ENCODE data around the gene CARHSP1.
"Not testable (repeated sequence)": the region's sequence is repeated elsewhere in the genome, so short reads cannot be mapped to it uniquely, and the experiment has no call there.

Gene CARHSP1

DNA sequence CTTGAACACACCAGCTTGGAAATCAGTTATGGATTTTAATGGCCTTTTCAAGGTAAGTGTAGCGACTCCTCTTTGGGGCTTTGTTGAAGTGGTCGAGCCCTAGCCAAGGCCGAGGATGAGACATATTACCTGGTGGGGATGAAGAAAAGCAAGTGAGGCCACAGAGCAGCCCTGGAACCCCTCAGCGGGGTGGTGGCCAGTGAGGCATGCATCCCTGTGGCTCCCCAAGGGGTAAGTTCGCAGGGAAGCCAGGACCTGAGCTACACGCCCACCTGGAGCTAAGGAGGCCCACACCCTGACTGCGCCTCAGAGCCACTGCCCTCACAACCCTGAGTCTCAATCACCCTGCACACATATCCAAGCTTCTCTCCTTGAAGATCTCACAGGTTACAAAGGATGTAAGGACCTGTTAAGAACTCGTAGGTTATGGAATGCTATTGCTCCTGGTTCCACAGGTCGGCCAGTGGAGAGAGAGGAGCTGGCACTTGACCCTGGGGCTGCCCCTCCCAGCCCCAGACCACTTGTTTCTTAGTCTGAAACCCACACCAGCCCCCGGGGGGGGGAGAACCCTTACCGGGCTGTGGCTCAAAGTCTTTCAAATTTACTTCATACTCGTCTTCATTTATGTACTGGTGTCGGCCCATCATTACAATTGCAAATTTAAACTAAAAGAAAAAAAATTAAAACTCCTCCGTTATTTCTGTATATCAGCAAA, 25.3 kb upstream of the CARHSP1 start:
- in situ Hi-C loops (cut with HindIII; ENCODE audit: low sequenced_read_pairs): no loop called here

DNA sequence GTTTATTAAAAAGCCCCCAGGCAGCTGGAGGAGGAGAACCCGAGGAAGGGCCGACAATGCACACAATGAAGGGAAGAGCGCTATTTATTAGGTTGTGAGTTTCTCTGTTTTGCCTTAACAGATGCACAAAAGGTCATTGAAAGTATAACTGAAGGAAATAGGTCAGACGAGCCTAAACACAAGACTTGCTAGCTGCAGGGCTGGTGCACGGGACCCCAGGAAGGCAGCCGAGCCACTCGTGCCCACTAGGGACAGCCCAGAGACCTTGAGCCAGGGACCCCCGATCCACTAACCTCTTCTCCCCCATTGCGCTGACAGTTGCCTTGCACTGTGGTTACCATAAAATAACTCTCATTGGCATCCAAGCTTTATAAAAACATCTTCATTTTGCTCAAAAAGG, 24.6 kb upstream of the CARHSP1 start:
- in situ Hi-C loops (cut with HindIII; ENCODE audit: low sequenced_read_pairs): no loop called here

DNA sequence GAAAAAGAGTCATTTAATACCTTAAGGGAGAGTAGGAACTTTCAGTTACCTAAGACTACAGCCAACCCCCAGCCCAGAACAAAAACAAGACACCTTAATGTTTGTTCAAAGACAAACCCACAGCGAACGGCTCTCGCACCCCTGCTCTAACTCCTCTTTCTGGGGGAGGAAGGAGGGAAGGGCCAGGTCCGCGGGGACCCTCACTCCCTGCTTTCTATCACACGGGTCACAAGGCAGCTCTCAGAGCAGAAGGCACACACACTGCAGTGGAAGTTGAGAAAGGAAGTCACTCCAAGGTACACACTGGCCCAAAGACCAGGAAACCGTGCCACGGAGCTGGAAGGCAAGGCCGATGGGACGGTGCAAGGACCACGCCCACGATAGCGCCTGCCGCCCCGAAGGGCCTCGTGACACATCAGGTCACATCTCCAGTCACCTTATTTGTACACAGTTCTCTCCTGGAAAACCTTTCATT, 23.3 kb upstream of the CARHSP1 start:
- in situ Hi-C loops (cut with HindIII; ENCODE audit: low sequenced_read_pairs): no loop called here

DNA sequence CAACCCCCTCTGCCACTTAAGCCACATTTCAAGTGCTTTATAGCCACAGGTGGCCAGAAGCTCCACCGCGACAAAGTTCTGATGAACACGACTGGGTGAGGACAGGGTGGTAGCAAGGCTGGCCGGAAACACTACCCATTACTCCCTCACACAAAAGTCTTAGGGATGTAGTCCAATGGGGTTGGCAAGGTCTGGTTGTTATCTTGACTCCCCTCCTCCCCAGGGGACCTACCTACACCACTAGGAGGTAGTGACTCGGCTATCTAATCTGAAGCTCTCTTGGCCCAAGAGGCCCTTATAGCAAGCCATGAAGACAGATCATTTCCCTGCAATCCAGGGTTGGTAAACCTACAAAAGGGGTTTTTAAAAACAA, 21.7 kb upstream of the CARHSP1 start:
- in situ Hi-C loops (cut with HindIII; ENCODE audit: low sequenced_read_pairs): no loop called here

DNA sequence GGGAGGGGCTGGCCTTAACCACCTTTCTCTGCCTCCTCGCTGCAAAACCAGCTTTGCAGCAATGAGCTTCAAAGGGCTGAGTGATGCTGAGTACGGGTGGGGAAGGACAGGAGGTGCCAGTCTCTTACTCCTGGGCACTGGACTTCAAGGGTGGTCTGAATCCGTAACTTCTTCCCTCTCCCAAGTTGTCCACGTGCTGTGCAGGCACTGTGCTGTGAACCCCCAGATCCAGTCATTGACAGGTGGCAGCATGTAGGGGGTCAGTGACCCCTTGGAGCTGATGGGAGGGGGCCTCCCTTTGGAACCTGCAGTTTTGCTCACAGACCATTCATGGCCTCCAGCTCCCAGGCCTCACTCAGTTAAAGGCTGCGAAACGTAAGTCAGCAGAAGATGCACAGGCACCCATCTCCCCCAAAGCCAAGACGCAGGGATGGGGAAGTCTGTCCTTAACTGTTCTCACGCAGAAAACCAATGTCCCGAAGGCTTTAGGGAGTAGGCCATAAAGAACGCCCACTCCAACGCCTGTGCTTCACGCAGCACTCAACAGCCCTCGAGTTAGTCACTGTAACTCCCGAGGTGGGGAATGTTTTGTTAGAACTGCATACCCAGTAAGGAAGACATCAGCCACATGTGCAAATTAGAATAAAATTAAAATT, 21.2 kb upstream of the CARHSP1 start:
- in situ Hi-C loops (cut with HindIII; ENCODE audit: low sequenced_read_pairs): no loop called here

DNA sequence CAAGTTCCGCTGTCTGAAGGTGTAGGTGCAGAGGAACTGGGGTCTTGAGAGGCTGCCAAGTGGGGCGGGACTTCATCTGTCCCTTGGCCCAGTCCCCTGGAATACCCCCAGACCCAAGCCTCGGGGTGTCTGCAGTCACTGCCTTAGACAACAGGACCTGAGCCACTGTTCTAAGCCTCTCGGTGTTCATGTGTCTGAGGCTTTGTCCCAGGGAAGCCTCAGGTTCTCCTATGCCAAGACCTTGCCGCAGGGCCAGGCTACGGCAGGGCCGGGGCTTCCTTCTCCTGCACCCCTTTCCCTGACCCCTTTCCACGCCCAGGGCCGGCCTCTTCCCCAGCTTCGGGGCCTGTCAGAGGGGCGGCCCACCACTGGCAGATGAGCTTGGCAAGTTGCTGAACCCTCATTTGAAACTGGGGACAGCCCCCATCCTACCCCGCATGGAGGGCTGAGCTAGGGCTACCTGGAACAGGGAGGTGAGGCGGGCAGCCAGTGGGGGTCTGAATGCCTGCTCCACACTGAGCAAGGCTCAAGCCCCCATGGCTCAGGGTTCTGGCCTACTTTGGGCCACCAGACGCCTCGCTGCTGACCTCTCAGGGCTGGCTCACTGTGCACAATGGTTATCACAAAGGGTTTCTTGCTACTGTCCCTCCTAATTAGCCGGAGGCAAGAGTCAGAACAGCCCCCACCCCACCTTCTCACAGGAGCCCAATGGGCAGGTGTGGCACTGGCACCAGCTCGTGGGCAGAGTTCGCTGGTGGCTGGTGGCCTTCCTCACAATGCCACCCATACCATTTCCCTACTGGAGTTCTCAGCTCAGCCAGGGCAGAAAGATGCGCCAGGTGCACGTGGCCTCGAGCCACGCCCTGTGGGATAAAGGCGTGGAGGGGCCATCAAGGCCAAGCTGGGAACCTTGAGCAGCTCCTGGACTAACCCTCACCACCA, 20.4 kb upstream of the CARHSP1 start:
- in situ Hi-C loops (cut with HindIII; ENCODE audit: low sequenced_read_pairs): no loop called here

DNA sequence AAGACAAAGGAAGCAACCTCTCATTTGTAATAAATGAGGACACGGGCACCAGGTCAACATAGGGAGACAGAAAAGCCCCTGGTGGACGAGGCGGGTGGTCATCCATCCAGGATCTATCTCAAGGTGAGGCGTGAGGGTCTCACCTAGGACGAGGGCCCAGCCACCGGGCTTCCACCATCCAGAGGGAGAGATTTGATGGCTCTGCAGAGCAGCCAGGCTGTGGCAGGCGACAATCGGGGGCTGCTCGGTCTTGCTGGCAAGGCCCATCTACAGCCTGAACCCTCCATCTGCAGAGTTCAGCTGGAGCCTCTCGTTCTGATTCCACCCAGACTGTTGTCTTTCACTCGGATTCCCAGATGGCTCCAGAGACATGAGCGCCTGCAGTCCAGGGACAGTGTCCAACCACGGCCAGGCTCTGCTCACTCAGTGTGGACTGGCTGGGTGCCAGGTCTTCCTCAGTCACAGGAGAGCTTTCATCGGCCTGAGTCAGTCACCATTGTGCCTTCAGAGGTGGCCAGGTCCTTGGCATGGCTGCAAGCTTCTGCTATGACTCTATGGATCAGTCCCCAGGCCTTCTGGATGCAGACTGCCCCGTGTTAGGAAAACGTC, 19.2 kb upstream of the CARHSP1 start:
- in situ Hi-C loops (cut with HindIII; ENCODE audit: low sequenced_read_pairs): no loop called here

DNA sequence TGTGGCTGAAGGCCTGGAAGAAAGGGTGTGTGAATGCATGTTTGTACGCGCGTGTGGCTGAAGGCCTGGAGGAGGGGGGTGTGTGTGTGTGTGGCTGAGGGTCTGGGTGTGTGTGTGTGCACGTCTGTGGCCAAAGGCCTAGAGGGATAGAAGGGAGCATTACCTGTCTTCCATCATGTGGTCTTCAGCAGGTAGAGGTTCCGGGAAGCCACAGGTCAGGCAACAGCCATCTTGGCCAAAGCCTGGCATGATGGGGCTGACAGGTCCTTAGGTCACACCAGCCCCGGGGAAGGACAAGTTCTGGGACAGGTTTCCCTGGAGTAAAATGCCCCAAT, 18.6 kb upstream of the CARHSP1 start:
- in situ Hi-C loops (cut with HindIII; ENCODE audit: low sequenced_read_pairs): no loop called here

DNA sequence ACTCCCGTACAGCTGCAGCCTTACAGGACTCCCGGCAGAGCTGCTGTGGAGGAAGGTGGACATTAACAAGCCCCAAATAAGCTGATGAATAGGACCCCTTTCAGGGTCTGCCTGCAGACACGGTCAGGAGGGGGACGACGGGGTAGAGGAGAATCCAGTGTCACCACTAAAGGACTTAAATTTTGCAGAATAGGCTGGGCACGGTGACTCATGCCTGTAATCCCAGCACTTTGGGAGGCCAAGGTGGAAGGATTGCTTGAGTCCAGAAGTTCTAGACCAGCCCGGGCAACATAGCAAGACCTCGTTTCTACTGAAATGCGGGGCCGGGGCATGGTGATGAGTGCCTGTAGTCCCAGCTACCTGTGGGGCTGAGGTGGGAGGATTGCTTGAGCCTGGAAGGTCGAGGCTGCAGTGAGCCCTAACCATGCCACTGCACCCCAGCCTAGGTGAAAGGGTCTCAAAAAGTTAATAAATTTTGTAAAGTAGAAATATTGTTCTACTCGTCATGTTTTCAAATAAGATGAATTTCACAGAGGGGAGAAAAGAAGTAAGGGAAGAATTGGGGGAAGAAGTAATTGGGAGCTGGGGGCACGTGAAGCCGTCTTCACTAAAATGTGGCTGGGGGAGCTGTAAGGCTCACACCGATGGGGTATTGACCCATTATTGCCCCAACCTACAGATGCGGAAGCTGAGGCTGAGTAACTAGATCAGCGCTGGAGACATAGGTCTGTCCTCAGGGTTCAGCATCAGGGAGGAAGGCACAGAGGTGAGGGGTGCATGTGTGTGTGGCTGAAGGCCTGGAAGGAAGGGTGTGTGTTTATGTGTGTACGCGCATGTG, 18.0 kb upstream of the CARHSP1 start:
- in situ Hi-C loops (cut with HindIII; ENCODE audit: low sequenced_read_pairs): no loop called here

DNA sequence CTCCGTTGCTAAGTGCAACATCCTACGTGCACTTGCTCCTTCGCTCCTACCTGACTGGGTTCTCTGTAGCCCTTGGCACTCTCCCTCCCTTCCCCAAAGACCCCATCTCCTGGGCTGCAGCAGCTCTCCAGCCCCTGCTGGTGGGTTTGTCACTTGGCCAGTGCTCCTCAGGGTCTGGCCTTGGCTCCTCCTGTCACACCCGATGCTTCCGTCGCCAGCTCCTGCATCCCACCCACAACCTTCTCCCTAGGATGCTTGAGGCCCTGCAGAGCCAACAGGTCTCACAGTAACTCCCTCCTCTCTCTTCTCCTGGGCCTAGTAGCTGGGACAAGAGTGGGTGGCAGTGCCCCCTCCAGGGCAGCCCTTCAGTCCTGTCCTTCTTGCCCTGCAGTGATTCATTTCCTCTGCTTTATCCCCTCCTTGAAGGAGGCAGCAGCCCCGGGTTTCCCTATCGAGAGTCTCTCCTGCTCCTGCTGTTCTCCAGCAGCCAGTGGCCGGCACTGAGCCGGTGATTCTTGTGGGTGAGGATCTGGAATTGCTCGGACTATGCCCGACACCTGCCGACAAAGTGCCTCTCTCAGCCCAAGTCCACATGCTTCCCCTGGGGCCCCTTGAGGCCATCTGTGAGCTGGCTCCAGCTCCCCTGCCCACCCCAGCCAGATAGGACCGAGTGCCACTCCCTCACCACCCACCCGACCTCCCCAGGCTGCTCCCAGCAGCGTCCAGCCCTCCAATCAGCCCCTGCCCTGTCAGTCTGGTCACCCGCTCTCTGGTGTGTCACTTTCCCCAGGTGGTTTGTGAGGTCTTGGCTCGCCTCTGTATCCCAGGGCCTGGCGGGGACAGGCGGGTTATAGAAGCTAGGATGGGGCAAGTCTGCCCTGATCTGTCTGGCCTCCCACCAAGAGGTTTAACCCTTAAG, 17.1 kb upstream of the CARHSP1 start:
- in situ Hi-C loops (cut with HindIII; ENCODE audit: low sequenced_read_pairs): no loop called here

DNA sequence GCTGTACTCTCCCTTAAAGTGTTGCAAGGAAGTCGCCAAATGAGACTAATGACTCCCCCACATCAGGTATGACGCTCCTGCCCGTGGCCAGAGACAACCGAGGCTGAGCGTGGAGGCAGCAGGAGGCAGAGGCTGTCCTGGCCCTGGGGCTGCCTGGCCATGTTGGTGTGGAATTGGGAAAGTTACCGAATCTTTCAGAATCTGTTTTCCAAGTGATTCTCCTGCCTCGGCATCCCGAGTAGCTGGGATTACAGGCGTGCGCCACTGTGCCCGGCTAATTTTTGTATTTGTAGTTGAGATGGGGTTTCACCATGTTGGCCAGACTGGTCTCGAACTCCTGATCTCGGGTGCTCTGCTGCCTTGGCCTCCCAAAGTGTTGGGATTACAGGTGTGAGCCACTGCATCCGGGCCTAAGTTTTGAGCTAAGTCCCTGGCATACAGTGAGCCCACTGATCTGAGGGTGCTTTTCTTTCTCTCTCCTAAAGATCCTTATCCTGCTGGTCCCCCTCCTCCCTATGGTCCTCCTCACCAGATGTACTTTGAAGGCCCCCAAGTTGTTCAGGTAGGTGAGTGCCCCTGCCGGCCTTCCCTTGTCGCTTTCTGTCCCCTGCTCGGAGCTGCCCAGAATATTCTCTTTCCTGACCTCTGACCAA, 14.0 kb upstream of the CARHSP1 start:
- in situ Hi-C loops (cut with HindIII; ENCODE audit: low sequenced_read_pairs): no loop called here

DNA sequence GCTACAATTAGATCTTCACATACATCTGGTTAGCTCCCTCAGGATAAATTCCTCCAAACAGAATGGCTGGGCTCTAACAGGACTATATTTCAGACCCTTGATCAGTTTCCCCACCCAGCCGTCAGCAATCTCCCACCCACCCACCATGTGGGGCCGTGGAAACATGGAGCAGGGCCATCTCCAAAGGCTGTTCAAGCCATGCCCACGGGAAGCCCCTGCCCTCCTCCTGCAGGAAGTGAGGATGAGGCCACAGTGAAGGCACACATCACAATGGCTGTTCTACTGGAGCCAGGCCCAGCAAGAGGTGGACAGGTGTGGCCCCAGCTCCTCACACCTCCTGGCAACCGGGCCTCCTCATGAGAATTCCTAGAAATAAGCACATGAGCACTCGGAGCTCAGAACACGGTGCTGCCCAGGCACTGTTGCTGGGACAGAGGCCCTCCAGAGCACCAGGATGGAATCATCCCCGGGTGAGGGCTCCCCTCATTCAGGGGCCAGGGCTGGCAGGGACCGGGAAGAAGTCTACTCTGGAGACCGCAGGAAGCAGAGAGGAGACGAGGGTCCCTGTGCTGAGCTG, 13.3 kb upstream of the CARHSP1 start, which contains the start of gene LITAFD:
Gene LITAFD (plus strand): TSS at position 311 of the 577 bp plus-strand sequence. CDS start 2,005 bp downstream, outside the sequence.
- in situ Hi-C loops (cut with HindIII; ENCODE audit: low sequenced_read_pairs): no loop called here

DNA sequence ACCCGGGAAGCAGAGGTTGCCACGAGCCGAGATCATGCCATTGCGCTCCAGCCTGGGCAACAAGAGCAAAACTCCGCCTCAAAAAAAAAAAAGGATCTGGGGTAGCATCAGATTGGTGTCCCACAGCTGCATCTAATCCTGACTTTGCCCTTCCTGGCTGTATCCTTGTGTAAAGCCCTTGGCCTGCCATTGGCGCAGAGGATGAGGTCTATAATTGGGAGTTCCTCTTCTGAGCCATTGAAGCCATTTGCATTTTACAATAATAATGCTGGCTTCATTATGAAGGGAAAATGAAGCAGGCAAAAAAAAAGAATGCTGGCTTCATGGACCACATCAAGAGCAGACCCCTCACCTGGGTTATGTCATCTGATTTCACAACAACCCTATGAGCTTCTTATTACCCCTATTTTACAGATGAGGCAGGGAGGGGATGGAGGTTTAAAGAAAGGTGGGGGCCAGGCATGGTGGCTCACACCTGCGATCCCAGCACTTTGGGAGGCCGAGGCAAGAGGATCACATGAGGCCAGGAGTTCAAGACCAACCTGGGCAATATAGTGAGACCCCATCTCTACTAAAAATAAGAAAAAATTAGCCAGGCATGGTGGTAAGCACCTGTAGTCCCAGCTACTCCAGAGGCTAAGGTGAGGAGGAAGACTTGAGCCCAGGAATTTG, 12.2 kb upstream of the CARHSP1 start:
- in situ Hi-C loops (cut with HindIII; ENCODE audit: low sequenced_read_pairs): no loop called here

DNA sequence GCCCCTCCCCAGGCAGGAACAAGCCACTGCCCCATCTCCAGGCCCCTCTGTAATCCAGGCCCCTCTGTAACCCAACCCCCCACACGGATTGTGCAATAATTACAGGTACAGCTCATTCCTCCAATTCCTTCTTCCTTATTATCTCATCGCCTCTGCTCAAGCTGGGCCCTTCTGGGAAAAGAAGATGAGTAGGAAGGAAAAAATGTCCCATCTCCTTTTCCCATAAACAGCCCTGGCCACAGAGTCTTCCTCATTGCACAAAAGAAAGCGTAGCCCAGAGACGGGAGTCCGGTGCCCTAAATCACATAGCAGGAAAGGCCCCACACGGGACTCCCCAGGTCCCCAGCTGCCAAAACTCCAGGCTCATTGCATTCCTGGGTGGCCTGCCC, 9.7 kb upstream of the CARHSP1 start:
- in situ Hi-C loops (cut with HindIII; ENCODE audit: low sequenced_read_pairs): no loop called here

DNA sequence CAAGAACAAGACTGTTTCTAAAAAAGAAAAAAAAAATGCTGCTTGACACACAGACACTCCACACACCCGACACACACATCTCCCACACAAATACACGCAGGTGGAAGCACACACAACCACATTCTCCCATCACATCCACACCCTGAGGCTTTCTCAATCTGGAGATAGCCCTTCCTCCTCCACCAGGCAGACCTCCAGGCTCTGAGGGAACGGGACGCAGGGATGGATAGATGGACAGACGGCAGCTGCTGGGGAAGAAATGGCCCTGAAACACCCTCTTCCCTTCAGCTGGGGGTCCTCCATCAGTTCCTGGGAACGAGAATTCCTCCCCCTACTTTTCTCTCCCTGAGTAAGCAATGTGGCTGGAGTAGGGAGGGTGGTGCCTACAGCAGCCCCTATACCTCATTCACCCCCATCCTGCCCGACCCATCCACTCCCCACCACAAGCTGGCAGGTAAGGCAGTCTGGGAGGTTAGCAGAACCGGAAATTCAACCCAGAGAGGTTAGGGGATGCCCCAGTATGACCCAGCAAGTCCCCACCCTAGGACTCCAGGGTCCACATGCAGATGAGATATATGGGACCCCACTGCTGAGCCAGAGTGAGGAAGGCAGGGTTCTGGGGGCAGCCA, 9.2 kb upstream of the CARHSP1 start:
- in situ Hi-C loops (cut with HindIII; ENCODE audit: low sequenced_read_pairs): no loop called here

DNA sequence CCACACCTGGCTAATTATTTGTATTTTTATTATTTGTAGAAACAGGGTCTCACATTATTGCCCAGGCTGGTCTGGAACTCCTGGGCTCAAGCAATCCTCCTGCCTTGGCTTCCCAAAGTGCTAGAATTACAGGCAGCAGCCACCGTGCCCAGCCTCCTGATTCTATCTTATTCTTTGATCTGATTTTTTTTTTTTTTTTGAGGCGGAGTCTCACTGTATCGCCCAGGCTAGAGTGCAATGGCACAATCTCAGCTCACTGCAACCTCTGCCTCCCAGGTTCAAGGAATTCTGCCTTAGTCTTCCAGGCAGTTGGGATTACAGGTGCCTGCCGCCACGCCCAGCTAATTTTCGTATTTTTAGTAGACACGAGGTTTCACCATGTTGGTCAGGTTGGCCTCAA, 6.5 kb upstream of the CARHSP1 start:
- in situ Hi-C loops (cut with HindIII; ENCODE audit: low sequenced_read_pairs): not testable (repeated sequence)

DNA sequence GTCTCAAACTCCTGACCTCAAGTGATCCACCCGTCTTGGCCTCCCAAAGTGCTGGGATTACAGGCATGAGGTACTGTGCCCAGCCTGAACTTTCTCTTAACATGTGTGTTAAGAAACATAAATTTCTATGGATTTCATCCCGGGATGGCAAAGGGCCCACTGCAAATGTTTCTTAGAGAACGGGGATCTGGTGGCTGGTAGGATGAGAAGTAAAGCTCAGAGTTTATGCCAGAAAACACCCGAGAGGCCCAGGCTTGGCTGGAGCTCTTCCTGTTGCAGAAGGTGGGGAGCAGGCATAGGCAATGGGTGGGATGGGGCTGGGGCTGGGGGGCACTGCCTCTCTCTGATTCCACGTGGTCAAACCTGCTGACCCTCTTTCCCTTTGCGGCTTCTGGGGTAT, 5.6 kb upstream of the CARHSP1 start:
- in situ Hi-C loops (cut with HindIII; ENCODE audit: low sequenced_read_pairs): no loop called here

DNA sequence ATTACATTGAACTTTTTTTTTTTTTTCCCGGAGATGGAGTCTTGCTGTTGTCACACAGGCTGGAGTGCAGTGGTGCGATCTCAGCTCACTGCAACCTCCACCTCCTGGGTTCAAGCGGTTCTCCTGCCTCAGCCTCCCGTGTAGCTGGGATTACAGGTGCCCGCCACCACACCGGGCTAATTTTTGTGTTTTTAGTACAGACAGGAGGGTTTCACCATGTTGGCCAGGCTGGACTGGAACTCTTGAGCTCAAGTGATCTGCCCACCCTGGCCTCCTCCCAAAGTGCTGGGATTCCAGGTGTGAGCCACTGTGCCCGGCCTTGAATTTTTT, 5.0 kb upstream of the CARHSP1 start:
- in situ Hi-C loops (cut with HindIII; ENCODE audit: low sequenced_read_pairs): not testable (repeated sequence)
